Thoracic aorta (tissue), 2 donors: ENCODE data around the gene STX8. TPM values are rescaled to one million over a fixed set of nuclear protein-coding genes. Genes with fewer than 3 reads are reported as not detected.

Experiments
- ATAC-seq: fragments of 150-250 bp; one replicate; pipeline ENCODE4 v1.8.0; 2017; ENCODE audit warnings: low read depth; ENCODE audit not compliant: insufficient number of reproducible peaks, low FRiP score
- DNase-seq: peaks from one replicate; pipeline ENCODE4 v3.0.0-alpha.2; 2020; ENCODE audit warnings: low spot score
- H3K27ac ChIP-seq, 2 donors: fragments of 200-600 bp; sonication (generic); 1 replicate in 1 of 2; 2 replicates in 1 of 2; pipeline ENCODE4 v1.5.1; 2016; ENCODE audit warnings: mild to moderate bottlenecking in 2 of 2, moderate library complexity in 2 of 2
- H3K27me3 ChIP-seq: fragments of 200-600 bp; sonication (generic); replicated peaks from 2 replicates; pipeline ENCODE4 v1.6.0; 2016; ENCODE audit warnings: mild to moderate bottlenecking; ENCODE audit not compliant: insufficient read depth
- H3K36me3 ChIP-seq: fragments of 200-600 bp; sonication (generic); one replicate; pipeline ENCODE4 v1.5.1; 2016
- H3K4me1 ChIP-seq, 2 donors: fragments of 200-600 bp; sonication (generic); 1 replicate in 1 of 2; 2 replicates in 1 of 2; pipeline versions ENCODE4 v1.5.1 to v1.6.0; 2016; ENCODE audit warnings: low read depth in 2 of 2, mild to moderate bottlenecking in 1 of 2; ENCODE audit not compliant: control insufficient read depth in 1 of 2
- H3K4me3 ChIP-seq: fragments of 200-600 bp; sonication (generic); 2 replicates; pipeline ENCODE4 v1.5.1; 2016; ENCODE audit warnings: mild to moderate bottlenecking
- H3K9me3 ChIP-seq: fragments of 200-600 bp; sonication (generic); 2 replicates; pipeline ENCODE4 v1.5.1; 2016
- total RNA-seq, 2 donors: library from RNA; depleted of rRNA; stranded (reverse); fragments of >200 nt; gene quantifications; one replicate each; pipeline versions ENCODE4 v1.1.0 to v1.2.3, GENCODE V29; 2016
- TF ChIP-seq, protein P1 (sequence below): fragments of 200-600 bp; sonication (generic); IDR thresholded peaks from one replicate; pipeline ENCODE4 v1.5.1; 2019; ENCODE audit warnings: antibody characterized with exemption

The STX8 gene
- total RNA-seq, 2 donors from 2014 or later, result 93.9 to 99.8 TPM

DNA sequence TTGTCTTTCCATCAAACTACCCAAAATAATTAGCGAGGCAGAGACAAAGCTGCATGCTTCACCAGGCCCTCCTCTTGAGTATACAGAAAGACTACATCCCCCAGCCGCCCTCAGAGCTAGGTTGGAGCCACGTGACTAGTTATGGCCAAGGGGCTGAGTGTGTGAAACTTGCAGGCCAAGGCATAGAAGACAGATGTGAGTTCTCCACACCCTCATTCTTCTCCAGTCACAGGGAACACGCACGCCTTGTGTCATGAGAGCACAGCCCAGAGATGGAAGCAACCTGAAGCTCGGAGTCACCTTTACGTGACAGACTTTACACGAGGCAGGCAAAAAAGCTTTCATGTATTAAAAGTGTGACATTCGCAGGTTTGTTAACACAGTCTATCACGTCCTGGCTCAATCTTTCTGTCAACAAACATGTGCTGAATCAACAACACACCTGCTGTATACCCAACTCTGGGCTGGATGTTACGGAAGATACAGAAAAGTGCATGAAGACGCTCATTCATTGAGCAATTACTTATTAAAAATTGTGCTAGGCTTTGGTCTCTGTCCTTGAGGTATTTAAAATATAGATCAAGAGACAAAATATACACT lies 38.3 kb downstream of the STX8 start:
- TF ChIP-seq, protein P1, sequence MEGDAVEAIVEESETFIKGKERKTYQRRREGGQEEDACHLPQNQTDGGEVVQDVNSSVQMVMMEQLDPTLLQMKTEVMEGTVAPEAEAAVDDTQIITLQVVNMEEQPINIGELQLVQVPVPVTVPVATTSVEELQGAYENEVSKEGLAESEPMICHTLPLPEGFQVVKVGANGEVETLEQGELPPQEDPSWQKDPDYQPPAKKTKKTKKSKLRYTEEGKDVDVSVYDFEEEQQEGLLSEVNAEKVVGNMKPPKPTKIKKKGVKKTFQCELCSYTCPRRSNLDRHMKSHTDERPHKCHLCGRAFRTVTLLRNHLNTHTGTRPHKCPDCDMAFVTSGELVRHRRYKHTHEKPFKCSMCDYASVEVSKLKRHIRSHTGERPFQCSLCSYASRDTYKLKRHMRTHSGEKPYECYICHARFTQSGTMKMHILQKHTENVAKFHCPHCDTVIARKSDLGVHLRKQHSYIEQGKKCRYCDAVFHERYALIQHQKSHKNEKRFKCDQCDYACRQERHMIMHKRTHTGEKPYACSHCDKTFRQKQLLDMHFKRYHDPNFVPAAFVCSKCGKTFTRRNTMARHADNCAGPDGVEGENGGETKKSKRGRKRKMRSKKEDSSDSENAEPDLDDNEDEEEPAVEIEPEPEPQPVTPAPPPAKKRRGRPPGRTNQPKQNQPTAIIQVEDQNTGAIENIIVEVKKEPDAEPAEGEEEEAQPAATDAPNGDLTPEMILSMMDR, result no peak
- no peaks in the 10 kb centered on the region for H3K36me3 ChIP-seq

DNA sequence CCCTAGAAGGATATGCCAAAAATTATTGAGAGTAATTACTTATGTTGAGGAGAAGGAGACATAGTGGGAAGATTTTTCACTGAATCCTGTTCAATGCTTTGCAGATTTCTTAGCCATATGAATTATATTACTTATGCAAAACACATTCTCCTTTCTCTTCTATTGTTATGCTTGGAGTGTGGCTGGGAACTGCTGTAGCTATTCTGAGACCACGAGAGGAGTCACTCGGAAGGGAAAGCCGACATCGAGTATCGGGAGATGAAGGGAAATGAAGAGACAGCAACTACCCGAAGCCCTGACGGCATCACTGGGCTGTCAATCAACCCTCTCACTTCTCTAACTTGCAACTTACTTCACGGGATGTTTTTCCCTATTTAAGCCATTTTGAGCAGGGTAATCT lies 39.6 kb downstream of the STX8 start:
- no peak for DNase-seq
- Histone ChIP-seq H3K9me3 (no peaks in the 10 kb centered on the region), H3K36me3 (no peaks in the 10 kb centered on the region), H3K27me3 (no peaks in the 10 kb centered on the region), H3K27ac (no peak overlapping the region), H3K4me3 (no peak overlapping the region), H3K4me1 (peaks cover 0 to 10% of the 10 kb centered on the region in 2 donors)
- TF ChIP-seq, protein P1, result no peak
- no peak for ATAC-seq

More for the DNA sequence above, 38.3 kb downstream of the STX8 start:
- Histone ChIP-seq H3K4me1 (peaks cover 0 to 10% of the 10 kb centered on the region in 2 donors), H3K27ac (no peak overlapping the region), H3K4me3 (no peak overlapping the region), H3K9me3 (no peaks in the 10 kb centered on the region), H3K27me3 (no peaks in the 10 kb centered on the region)
- no peak for DNase-seq
- no peak for ATAC-seq

DNA sequence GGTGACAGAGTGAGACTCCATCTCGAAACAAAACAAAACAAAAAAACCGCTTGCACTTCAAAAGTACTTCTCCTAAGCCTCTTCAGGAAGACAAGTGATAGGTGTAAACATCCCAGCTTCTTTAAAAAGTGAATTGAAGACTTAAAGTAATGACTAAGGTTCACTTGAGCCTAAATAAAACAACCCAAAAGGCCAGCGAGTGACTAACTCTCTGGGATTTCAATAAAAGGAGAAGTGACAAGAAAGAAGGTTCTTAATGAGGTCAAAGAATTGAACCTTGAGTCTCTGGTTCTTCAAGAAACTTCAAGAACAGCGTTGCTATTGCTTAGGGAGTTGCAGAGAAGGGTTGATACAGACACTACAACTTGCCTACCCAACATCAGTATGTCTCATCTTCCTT lies 42.2 kb downstream of the STX8 start:
- Histone ChIP-seq H3K27me3 (no peaks in the 10 kb centered on the region), H3K4me1 (peaks cover 0 to 10% of the 10 kb centered on the region in 2 donors), H3K9me3 (no peaks in the 10 kb centered on the region), H3K4me3 (no peak overlapping the region), H3K36me3 (no peaks in the 10 kb centered on the region), H3K27ac (no peak overlapping the region)
- TF ChIP-seq, protein P1, result no peak
- ATAC-seq (no peak), DNase-seq (no peak)

DNA sequence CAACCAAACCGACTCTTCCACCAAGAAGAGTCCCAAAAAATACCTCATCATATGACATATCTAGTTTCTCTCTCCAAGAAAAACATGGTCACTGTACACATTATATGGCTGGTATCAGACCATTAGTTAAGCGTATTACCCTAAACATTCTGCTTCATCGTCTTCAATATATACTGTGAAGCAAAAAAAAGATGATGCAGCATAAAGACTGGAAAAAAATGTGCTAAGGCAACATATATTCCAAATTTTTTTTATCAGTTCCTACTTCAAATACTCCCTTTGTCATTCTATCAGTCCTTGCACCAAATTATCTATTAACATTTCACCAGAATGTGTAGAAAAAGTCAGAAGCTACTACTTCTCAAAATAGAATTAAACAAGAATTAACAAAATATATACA lies 42.9 kb downstream of the STX8 start:
- H3K4me3 ChIP-seq, result no peak overlapping the region
- H3K4me1 ChIP-seq, result peaks cover 0 to 10% of the 10 kb centered on the region in 2 donors
- no peak overlapping the region for H3K27ac ChIP-seq
- TF ChIP-seq, protein P1, result no peak
- DNase-seq (no peak), ATAC-seq (no peak)
- H3K27me3 ChIP-seq, result no peaks in the 10 kb centered on the region
- H3K36me3 ChIP-seq, result no peaks in the 10 kb centered on the region
- H3K9me3 ChIP-seq, result no peaks in the 10 kb centered on the region

DNA sequence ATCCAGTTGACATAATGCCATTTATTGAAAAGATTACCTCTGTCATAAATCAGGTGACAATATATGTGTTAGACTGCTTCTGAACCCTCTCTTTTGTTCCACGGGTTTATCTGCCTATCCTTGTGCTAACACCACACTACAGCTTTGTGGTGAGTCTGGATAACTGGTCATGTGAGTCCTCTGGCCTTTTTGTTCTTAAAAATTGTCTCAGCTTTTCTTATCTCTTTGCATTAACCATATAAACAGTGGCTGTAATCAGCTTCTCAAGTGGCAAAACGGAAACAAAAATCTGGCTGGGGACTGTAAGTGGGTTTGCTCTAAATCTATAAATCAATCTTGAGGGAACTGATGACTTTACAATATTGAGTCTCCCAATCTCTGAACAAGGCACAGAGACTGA lies 44.6 kb downstream of the STX8 start:
- DNase-seq, result no peak

More for the DNA sequence above, 44.6 kb downstream of the STX8 start:
- ATAC-seq, result no peak
- Histone ChIP-seq H3K4me3 (no peak overlapping the region), H3K4me1 (peaks cover 0 to 3% of the 10 kb centered on the region in 2 donors), H3K36me3 (no peaks in the 10 kb centered on the region), H3K27me3 (no peaks in the 10 kb centered on the region), H3K9me3 (no peaks in the 10 kb centered on the region), H3K27ac (no peak overlapping the region)
- TF ChIP-seq, protein P1, result no peak
